Neutrophil (primary cell): ENCODE results near the gene RNF20.

Source experiments
- H3K27ac ChIP-seq: fragments of 200-600 bp; sonication (generic); 2 replicates; pipeline ENCODE4 v1.5.1; 2016; ENCODE audit warnings: mild to moderate bottlenecking, moderate library complexity
- H3K27me3 ChIP-seq: fragments of 200-600 bp; sonication (generic); 2 replicates; pipeline ENCODE4 v1.6.0; 2016; ENCODE audit warnings: mild to moderate bottlenecking
- H3K36me3 ChIP-seq: fragments of 200-600 bp; sonication (generic); 2 replicates; pipeline ENCODE4 v1.5.1; 2017
- H3K4me1 ChIP-seq, 2 experiments: fragments of 200-600 bp in 1 of 2; sonication (generic) in 1 of 2; 1 replicate in 1 of 2; 2 replicates in 1 of 2; pipeline versions ENCODE4 v1.5.1 to v1.6.1; 2013 to 2016; ENCODE audit warnings: low read depth in 1 of 2, low read length in 1 of 2, mild to moderate bottlenecking in 1 of 2, moderate library complexity in 1 of 2; ENCODE audit not compliant: control insufficient read depth in 1 of 2, insufficient read depth in 1 of 2
- H3K4me3 ChIP-seq, 2 experiments: fragments of 200-600 bp in 1 of 2; sonication (generic) in 1 of 2; 1 replicate in 1 of 2; 2 replicates in 1 of 2; pipeline ENCODE4 v1.5.1; 2013 to 2016; ENCODE audit warnings: low read depth in 1 of 2, low read length in 1 of 2, mild to moderate bottlenecking in 1 of 2, moderate library complexity in 1 of 2
- H3K9me3 ChIP-seq: fragments of 200-600 bp; sonication (generic); 2 replicates; pipeline ENCODE4 v1.5.1; 2016
- CTCF ChIP-seq: fragments of 200-600 bp; sonication (generic); IDR thresholded peaks from 2 replicates; pipeline ENCODE4 v1.5.1; 2016; ENCODE audit warnings: antibody characterized with exemption

RNF20 gene

GRCh38 chr9:101564252-101564651, 30.6 kb downstream of the RNF20 start:
- Histone ChIP-seq H3K27ac (no peak overlapping the region), H3K9me3 (no peaks in the 10 kb centered on the region), H3K4me3 (no peak overlapping the region), H3K4me1 (no peaks in the 10 kb centered on the region), H3K27me3 (no peaks in the 10 kb centered on the region), H3K36me3 (peaks cover 90% of the 10 kb centered on the region)
- TF ChIP-seq CTCF = no peak

- Histone ChIP-seq H3K27me3 (no peaks in the 10 kb centered on the region), H3K4me1 (no peaks in the 10 kb centered on the region), H3K4me3 (no peak overlapping the region), H3K36me3 (peaks cover 80% of the 10 kb centered on the region), H3K27ac (no peak overlapping the region), H3K9me3 (no peaks in the 10 kb centered on the region)
- TF ChIP-seq CTCF = no peak
These were observed 33.5 kb downstream of the RNF20 start for GRCh38 chr9:101566904-101567724.

GRCh38 chr9:101567725-101568350, 34.2 kb downstream of the RNF20 start:
- no peak for TF ChIP-seq CTCF
- H3K36me3 ChIP-seq = peaks cover 73% of the 10 kb centered on the region
- peaks cover 3 to 5% of the 10 kb centered on the region in 2 experiments for H3K4me1 ChIP-seq
- H3K27me3 ChIP-seq = no peaks in the 10 kb centered on the region
- no peaks in the 10 kb centered on the region for H3K9me3 ChIP-seq
- no peak overlapping the region for H3K27ac ChIP-seq
- no peak overlapping the region for H3K4me3 ChIP-seq

DNA sequence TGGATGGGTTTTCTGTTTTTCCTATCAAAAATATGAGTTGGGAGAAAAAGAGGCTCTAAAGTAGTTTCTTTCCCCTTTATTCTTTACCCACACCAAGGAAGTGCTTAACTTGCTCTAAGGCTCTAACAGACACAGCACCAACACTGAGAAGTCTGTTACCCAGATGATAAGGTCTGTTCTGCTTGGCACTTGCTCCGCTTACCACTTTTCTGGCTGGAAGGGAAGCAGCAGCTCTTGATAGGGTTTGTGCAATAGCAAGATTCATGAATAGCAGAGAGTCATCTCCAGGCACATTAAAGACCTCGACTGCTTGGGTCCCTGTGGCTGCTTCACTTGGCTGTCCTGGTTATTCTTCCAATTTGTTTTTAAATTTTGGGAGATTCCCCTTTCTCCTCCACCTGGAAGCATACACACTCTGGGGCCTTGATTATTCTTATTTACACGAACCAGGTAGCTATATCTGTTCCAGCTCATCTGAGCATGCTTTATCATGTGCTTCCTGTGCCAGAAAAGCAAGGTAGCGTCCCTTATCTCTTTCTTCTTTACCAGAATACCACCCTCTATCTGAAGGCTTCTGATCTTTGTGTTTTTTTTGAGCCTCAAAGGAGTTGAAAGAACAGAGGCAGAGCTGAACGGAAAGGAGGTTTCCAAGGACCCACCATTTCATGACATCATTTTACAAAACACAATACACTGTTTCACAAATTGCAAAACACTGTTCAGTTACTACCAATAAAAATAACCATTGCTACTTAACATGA, 36.3 kb downstream of the RNF20 start:
- Histone ChIP-seq H3K27ac (no peak overlapping the region), H3K9me3 (no peaks in the 10 kb centered on the region), H3K27me3 (no peaks in the 10 kb centered on the region), H3K36me3 (peaks cover 54% of the 10 kb centered on the region), H3K4me3 (no peak overlapping the region), H3K4me1 (peaks cover 10 to 12% of the 10 kb centered on the region in 2 experiments)
- no peak for TF ChIP-seq CTCF

GRCh38 chr9:101571114-101571513, 37.5 kb downstream of the RNF20 start:
- Histone ChIP-seq H3K9me3 (no peaks in the 10 kb centered on the region), H3K36me3 (peaks cover 43% of the 10 kb centered on the region), H3K27ac (no peak overlapping the region), H3K4me1 (peaks cover 10 to 12% of the 10 kb centered on the region in 2 experiments), H3K4me3 (no peak overlapping the region), H3K27me3 (no peaks in the 10 kb centered on the region)
- TF ChIP-seq CTCF = no peak
